ENCODE results near the gene BOLA1.
"Not testable (repeated sequence)": the region's sequence is repeated elsewhere in the genome, so short reads cannot be mapped to it uniquely, and the experiment has no call there.

BOLA1 gene

DNA sequence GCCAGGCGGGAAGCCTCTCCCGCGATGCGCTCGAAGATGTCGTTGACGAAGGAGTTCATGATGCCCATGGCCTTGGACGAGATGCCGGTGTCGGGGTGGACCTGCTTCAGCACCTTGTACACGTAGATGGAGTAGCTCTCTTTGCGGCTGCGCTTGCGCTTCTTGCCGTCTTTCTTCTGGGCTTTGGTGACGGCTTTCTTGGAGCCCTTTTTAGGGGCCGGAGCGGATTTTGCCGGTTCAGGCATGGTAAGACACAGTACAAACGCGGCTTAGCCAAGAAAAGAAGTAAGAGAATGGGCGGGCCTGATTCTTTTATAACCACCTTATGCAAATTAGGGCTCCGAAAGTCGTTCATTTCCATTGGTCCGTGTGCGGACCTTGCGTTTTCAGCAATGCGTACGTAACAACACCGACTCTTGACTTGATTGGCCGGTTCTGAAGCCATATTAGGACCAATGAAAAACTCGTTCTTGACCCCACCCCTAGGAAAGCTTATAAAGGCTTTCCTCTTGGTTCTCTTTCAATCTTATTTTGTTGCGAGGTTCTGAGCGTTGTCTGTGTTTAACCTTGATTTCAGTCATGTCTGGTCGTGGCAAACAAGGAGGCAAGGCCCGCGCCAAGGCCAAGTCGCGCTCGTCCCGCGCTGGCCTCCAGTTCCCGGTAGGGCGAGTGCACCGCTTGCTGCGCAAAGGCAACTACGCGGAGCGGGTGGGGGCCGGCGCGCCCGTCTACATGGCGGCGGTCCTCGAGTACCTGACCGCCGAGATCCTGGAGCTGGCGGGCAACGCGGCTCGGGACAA, 12.8 kb upstream of the BOLA1 start:
- peak; percentile 55 to 83 (median 79) for DNase-seq (ENCODE audit: low read depth in 3 of 3, low spot score in 1 of 3)

DNA sequence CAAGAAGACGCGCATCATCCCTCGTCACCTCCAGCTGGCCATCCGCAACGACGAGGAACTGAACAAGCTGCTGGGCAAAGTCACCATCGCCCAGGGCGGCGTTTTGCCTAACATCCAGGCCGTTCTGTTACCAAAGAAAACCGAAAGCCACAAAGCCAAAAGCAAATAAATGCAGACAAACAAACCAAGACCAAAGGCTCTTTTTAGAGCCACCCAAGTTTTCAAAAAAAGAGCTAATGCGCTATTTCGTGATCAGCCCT, 12.2 kb upstream of the BOLA1 start:
- not testable (repeated sequence) for DNase-seq (ENCODE audit: low read depth in 3 of 3, low spot score in 1 of 3)

GRCh38 chr1:149887456-149888246, 11.7 kb upstream of the BOLA1 start:
- DNase-seq (ENCODE audit: low read depth in 3 of 3, low spot score in 1 of 3), result peak; percentile 42 to 62 (median 58)

- peak; percentile 23 to 48 (median 35) for DNase-seq (ENCODE audit: low read depth in 3 of 3, low spot score in 1 of 3)
Observed at GRCh38 chr1:149888247-149888998, 10.9 kb upstream of the BOLA1 start.

DNA sequence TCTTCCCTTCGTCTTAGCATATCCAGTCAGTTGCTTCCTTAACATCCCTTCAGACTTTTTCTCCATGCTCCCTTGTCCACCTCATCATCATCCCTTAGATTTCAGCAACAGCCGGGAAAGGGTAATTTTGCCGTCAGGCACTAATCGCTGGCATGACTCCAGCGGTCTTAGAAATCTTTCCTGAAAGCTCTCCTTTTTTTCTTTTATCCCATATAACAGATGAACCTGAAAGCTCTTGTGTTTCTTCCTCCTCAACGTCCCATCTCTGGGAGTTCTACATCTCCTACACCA, 10.4 kb upstream of the BOLA1 start:
- no peak for DNase-seq (ENCODE audit: low read depth in 3 of 3, low spot score in 1 of 3)

- DNase-seq (ENCODE audit: low read depth in 3 of 3, low spot score in 1 of 3), result no peak
Observed at GRCh38 chr1:149896575-149896974, 2.8 kb upstream of the BOLA1 start.

DNA sequence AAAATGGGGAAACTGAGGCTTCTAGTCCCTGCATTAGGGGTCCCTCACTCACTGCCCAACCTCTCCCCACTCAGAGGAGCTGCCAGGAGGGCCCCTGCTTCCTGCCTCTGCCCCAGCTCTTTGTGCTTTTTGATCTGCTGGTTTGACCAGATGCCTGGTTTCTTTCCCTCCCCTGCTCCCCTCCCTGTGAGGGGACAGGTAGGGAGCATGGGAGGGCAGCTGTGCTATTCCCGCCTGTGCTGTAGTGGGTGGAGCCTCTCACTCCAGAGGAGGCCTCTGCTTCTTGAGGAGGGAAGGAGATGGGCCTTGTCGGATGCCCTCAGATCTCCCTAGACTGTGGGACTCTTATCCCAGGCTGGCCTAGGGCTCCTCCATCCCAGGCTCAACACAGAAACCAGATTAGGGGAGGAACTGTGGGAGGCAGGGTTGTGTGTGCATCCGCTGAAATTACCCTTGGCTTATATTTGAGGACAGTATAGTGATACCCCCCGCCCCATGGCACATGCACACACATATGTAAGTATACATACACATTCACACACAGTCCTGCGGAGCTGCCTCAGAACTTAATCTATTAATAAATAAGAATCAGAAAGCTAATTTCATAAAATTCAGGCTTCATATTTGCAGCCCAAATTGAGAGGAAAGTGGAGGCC, 4.6 kb downstream of the BOLA1 start:
- DNase-seq (ENCODE audit: low read depth in 3 of 3, low spot score in 1 of 3), result no peak

GRCh38 chr1:149906570-149907075, 7.3 kb downstream of the BOLA1 start:
- DNase-seq (ENCODE audit: low read depth in 3 of 3, low spot score in 1 of 3), result no peak

DNA sequence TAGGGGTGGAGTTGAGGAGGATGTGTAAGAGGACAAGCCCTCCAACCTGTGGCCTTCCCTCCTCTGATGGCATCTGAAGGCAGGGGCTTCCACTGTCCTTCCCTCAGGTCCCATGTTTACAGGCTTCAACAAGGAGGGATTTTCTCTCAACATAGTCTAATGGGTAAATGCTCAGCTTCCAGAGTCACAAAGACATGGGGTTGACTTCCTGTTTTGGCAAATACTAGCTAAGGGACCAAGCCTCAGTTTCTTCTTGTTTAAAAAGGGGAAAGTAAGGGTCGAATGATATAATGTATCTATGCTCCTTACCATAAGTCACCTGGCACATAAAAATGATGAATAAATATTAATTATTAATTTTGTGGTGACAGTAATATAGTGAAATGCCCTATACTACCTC, 15.2 kb downstream of the BOLA1 start:
- DNase-seq (ENCODE audit: low read depth in 3 of 3, low spot score in 1 of 3), result no peak

GRCh38 chr1:149915429-149916192, 16.2 kb downstream of the BOLA1 start:
- no peak for DNase-seq (ENCODE audit: low read depth in 3 of 3, low spot score in 1 of 3)

DNA sequence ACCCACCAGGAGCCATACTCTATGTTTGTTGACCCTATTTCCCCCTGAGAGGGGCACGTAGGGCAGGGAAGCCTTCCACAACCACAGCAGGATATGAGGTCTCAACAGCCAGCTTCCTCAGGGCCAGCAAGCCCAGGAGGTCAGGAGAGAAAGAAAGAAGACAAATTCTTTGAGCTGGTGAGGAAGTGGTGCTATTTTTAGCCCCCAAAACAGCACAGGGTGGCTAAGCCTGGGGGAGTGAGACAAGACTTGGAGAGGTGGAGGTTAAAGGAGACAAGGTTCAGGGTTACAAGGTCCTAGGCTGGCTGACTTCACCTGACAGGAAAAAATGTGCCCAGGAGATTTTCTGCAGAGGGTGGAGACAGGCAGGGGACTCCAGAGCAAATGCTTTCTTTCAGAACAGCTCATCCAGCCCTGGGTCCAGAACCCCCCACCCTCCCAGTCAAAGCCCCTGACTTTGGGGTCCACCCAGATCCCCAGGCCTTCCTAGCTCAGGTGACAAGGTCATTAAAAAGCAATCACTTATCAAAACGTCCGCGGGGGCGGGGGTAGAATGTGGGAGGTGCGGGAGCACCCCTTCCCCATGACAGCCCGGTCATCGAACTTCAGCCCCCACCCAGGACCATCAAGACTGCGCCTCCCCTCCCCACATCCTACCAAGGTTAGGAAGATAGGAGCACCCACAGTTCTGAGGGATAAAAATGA, 17.0 kb downstream of the BOLA1 start:
- DNase-seq (ENCODE audit: low read depth in 3 of 3, low spot score in 1 of 3), result no peak

DNA sequence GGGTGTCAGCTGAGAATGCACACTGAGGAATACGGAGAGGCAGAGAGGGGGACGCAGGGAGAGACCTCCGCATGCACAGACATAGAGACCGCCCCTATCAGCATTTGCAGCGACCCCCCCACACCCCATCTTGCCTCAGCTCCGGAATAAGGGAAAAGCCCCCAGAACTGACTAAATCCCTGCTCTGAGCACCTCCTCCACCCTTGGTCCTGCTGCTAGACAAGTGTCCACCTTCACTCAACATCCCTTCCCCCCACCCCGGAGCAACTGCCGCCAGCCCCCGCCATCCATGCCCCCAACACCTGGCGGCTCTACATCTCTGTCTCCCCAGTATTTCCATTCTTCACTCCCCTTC, 17.5 kb downstream of the BOLA1 start:
- no peak for DNase-seq (ENCODE audit: low read depth in 3 of 3, low spot score in 1 of 3)

DNA sequence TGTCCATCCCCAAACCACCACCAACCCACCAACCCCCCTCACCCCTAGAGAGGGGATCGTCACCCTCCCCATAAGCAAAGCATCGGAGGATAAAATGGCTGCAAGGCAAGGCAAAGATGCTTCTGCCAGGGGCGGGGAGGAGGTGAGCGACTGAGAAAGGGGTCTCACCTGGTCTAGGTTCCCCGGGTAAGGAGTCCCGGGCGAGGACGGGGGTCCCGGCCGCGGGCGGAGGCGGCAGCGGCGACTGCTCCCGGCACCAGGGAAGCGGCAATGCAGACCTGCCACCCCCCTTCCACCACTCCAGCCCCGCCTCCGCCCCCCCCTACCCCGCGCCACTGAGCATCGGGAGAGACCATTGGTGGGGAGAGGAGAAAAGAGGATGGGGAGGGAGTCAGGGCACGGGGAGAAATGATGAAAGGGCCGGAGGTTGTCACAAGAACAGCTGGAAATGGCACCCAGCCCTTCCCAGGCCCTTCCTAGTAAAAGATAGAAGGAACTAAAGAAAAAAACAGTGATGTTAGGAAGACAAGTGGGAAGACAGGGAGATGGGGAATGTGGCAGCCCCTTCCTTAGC, 18.3 kb downstream of the BOLA1 start, which contains the start of gene SV2A:
TSS of gene SV2A (minus strand) at position 274 of the 574 bp plus-strand sequence. CDS start 4,004 bp downstream, outside the sequence.
- peak in 1 of 3 donors; percentile 32 for DNase-seq (ENCODE audit: low read depth in 3 of 3, low spot score in 1 of 3)

- DNase-seq (ENCODE audit: low read depth in 3 of 3, low spot score in 1 of 3), result no peak
Observed at GRCh38 chr1:149923626-149924025, 24.3 kb downstream of the BOLA1 start.

GRCh38 chr1:149925345-149925744, 26.0 kb downstream of the BOLA1 start:
- DNase-seq (ENCODE audit: low read depth in 3 of 3, low spot score in 1 of 3), result no peak

DNA sequence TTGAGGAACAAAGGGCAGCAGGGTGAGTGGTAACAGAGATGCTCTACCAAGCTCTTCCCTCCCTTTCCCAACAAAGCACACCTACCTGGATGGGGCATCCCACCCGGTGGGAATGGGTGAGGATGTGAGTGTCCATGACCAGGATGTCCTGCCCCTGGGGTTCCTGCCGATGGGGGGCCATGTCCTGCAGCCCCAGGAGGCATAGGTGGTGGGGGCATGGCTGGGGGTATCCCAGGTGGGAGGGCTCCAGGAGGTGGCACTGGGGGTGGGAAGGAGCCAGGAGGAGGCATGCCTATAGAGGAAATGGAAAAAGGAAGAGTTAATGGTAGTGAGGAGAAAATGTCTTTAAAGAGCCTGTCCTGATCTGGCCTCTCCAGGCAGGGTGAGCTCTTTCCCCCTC, 26.4 kb downstream of the BOLA1 start:
- no peak for DNase-seq (ENCODE audit: low read depth in 3 of 3, low spot score in 1 of 3)

- no peak for DNase-seq (ENCODE audit: low read depth in 3 of 3, low spot score in 1 of 3)
Observed at GRCh38 chr1:149926296-149926695, 26.9 kb downstream of the BOLA1 start.

DNA sequence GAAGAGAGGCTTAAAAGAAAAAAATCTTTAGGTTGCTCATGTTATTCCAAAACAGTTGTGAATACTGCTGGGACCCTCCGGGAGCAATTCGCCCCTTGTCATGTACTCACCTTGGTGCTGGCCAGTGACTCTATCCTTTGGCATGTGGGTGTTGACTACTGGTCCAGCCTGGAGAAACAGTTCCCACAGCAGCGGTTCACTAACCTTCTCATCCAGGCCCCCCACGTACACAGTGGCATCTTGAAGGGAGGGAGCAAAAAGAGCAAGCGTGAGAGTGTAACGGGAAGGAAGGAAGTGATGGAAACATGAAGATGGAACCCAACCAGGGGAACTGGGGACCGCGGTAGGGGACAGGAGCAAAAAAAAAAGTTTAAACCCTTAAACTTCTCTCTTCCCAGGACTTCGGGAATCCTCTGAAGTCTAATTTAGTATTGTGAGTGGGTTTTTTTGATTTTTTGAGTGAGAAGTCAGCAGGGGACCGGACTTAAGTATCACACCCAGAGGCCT, 27.7 kb downstream of the BOLA1 start:
- DNase-seq (ENCODE audit: low read depth in 3 of 3, low spot score in 1 of 3), result no peak

Data from stimulated activated CD4-positive, alpha-beta T cell treated with anti-CD3 and anti-CD28 coated beads, TNF-alpha, amount 100 ng/mL, for 1 hour (primary cell).